GM21825 (cell line): ENCODE measurements around the gene C1QC.
"Not testable (repeated sequence)": the region's sequence is repeated elsewhere in the genome, so short reads cannot be mapped to it uniquely, and the experiment has no call there.

Source experiments
- ATAC-seq: cut with Tn5 transposase; IDR thresholded peaks from one replicate; pipeline ENCODE4 v1.9.1; 2021; ENCODE audit warnings: mild to moderate bottlenecking, moderate library complexity; ENCODE audit not compliant: unreplicated experiment

C1QC gene

GRCh38 chr1:22645931-22646330 is 2.5 kb downstream of the C1QC start:
- ATAC-seq: no peak

DNA sequence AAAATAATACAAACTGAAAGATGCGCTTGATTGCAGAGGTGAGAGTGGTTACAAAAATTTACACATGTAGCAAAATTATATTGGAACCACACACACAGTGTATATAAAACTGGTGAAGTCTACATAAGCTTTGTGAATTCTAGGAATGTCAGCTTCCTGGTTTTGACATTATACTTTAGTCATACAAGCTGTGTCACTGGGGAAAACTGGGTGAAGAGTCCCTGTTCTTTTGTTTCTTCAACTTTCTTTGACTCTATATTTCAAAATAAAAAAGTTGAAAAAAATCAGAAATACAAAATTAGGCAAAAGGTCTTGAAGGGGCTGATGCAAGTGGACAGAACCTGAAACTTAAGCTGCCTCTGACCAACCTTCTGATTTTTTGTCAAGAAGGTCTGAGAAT is 3.0 kb downstream of the C1QC start:
- no peak for ATAC-seq

- no peak for ATAC-seq
Measured at GRCh38 chr1:22650089-22650693, 6.8 kb downstream of the C1QC start.

DNA sequence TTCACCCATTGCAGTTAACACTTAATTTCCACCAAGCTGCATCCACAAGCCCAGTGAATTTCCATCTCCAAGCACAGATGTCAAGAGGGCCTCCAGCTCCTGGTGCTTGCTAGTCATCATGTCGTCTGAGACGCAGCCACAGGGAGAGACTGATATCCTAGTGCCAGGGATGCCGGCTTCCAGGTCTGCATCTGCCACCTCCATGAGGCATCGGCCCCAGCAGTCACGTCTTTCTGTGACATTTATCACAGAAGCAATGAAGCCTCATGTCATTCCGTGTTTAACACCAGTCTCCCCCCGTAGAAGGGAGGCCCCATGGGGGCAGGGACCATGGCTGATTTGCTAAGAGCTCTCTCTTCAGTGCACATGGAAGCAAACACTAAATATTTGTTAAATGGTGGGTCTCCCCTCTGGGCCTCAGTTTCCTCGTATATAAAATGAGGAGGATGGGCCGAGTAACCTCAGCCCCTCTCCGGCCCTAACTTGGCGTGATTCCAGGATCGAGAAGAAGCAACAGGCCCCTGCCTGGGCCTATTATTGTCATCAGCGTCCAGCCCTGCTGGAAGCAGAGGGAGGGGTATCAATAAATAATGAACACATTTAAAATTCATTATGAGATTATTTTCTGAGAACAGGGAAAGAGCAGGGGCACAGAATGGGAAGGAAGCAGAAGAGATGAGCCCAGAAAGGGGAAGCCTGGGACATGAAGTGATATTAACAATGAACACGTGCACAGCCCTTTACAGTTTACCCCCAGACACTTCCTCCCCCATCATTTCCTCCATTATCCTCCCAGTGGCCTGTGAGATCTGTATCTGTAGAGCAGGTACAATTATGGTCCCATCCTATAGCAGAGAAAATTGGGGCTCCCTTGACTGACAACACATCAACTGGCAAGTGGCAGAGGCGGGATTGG is 8.8 kb downstream of the C1QC start:
- no peak for ATAC-seq

GRCh38 chr1:22652881-22653316 is 9.5 kb downstream of the C1QC start, which contains the start of gene C1QB:
TSS of gene C1QB (plus strand) at chr1:22653236. CDS start at chr1:22659463, 6,227 bp downstream.
- no peak for ATAC-seq

DNA sequence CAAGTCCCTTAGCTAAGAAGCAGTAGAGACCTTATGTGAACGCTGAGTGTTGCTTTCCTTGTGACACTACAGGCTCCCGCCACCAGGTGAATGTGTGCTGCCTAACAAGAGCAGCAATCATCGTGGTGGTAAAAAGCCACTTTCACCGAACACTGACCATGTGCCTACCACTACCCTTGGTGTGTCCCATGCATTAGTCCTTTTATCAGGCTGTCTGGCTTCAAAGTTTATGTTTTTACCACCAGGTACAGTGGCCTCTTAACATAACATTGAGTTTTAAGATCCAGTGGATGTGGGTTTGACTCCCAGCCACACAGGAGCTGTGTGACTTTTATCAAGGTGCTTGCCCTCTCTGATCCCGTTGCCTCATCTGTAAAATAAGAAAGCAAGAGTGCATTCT is 11.3 kb downstream of the C1QC start:
- ATAC-seq: no peak

GRCh38 chr1:22658385-22659163 is 15.1 kb downstream of the C1QC start:
- no peak for ATAC-seq

DNA sequence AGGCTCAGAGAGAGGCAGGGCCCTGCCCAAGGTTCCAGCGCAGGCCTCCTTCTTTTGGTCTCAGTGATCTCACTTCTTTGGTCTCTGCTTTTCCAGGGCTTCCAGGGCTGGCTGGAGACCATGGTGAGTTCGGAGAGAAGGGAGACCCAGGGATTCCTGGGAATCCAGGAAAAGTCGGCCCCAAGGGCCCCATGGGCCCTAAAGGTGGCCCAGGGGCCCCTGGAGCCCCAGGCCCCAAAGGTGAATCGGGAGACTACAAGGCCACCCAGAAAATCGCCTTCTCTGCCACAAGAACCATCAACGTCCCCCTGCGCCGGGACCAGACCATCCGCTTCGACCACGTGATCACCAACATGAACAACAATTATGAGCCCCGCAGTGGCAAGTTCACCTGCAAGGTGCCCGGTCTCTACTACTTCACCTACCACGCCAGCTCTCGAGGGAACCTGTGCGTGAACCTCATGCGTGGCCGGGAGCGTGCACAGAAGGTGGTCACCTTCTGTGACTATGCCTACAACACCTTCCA is 17.3 kb downstream of the C1QC start:
- ATAC-seq: no peak

- ATAC-seq: no peak
Measured at GRCh38 chr1:22661880-22662279, 18.4 kb downstream of the C1QC start.

DNA sequence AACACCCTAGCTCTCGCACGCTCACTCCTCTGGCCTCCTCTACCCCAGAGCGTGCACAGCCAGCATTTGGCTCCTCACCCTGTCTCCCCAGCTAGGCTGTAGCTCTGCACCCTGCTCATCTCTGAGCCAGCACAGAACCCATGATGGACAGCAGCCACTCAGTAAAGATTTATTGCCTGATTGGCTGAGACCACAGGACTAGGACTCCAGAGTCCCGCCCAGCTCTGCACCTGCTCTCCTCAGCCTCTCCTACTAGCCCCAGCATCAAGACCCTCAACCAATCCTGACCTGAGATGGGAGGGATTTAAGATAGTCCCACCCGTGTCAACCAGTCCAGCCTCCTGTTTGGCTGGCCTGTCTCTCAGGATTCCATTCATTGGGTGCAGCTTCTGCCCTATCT is 18.9 kb downstream of the C1QC start:
- ATAC-seq: no peak

DNA sequence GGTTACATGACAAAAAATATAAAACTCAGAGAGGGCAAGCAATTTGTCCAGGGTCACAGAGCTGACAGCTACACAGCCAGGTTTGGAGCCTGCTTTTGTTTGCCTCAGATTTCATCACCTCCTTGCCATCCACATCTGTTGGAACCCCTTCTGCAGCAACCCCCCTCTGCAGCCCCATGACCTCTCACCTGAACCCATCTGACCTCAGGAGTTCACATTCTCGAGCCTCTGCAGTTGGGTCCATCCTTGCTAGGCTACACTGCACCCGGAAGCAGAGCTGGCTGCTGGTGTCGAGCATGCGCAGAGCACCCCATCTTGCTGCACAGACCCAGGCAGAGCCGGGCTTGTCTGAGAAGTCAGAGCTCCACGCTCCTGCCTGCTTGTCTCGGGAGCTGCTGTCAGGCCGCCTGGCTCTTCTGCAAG is 19.6 kb downstream of the C1QC start:
- ATAC-seq: no peak

- no peak for ATAC-seq
Measured at GRCh38 chr1:22665752-22666151, 22.3 kb downstream of the C1QC start.

GRCh38 chr1:22666412-22666811 is 23.0 kb downstream of the C1QC start:
- no peak for ATAC-seq

- not testable (repeated sequence) for ATAC-seq
Measured at GRCh38 chr1:22668840-22669239, 25.4 kb downstream of the C1QC start.

- ATAC-seq: no peak
Measured at GRCh38 chr1:22670352-22670975, 27.0 kb downstream of the C1QC start.

DNA sequence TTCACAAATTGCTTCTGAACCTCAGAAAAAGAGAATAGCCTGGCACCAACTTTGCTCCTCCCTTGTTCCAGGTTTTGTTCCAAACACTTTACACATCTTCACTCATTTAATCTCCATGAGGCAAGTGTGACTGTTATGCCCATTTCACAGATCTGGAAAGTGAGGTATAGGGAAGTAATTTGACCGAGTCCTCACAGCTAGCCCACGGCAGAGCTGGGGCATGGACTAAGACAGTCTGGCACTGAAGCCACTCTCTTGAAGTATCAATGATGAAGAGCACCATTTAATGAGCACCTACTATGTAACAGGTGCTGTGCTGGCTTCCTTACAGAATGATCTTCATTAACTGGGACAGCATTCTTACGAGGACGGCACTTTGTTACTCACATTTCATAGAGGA is 28.6 kb downstream of the C1QC start:
- ATAC-seq: no peak

GRCh38 chr1:22673486-22674409 is 30.3 kb downstream of the C1QC start:
- no peak for ATAC-seq

- no peak for ATAC-seq
Measured at GRCh38 chr1:22674410-22674749, 30.9 kb downstream of the C1QC start.

DNA sequence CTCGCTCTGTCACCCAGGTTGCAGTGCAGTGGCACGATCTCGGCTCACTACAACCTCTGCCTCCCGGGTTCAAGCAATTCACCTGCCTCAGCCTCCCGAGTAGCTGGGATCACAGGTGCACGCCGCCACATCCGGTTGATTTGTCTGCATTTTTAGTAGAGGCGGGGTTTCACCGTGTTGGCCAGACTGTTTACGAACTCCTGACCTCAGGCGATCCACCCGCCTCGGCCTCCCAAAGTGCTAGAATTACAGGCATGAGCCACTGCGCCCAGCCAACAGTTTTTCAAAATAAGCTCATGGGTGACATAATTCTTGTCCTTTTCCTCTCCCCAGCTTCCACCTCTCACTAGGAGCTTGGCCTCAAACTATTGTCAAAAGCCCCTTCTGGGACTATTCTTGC is 32.7 kb downstream of the C1QC start:
- ATAC-seq: not testable (repeated sequence)
